DMS 273 (cell line): ENCODE data around the gene ITGAL.
"Not testable (repeated sequence)": the region's sequence is repeated elsewhere in the genome, so short reads cannot be mapped to it uniquely, and the experiment has no call there.

Experiments
- DNase-seq: peaks from one replicate; lab custom pipeline; 2025; ENCODE audit not compliant: unreplicated experiment; lab: John Stamatoyannopoulos, UW

Gene ITGAL

GRCh38 chr16:30472328-30472942 lies at the start of gene ITGAL:
Gene ITGAL, plus strand, starts transcription at chr16:30472742. Its CDS starts 96 bp downstream, at chr16:30472838.
- no peak for DNase-seq

GRCh38 chr16:30428055-30428454 lies 44.5 kb upstream of the ITGAL start:
- no peak for DNase-seq

GRCh38 chr16:30429418-30429677 lies 43.2 kb upstream of the ITGAL start:
- no peak for DNase-seq

GRCh38 chr16:30429678-30430427 lies 42.7 kb upstream of the ITGAL start, which contains the start of gene DCTPP1:
Gene DCTPP1, minus strand, starts transcription at chr16:30430030. Its CDS starts 50 bp downstream, at chr16:30429980.
- peak; percentile 100 for DNase-seq

GRCh38 chr16:30430428-30430970 lies 42.0 kb upstream of the ITGAL start:
- no peak for DNase-seq

- DNase-seq, result no peak
These were observed 37.7 kb upstream of the ITGAL start for GRCh38 chr16:30434852-30435251.

- no peak for DNase-seq
These were observed 35.0 kb upstream of the ITGAL start for GRCh38 chr16:30437511-30438046.

- no peak for DNase-seq
These were observed 33.7 kb upstream of the ITGAL start for GRCh38 chr16:30438835-30439234.

- no peak for DNase-seq
These were observed 32.7 kb upstream of the ITGAL start for GRCh38 chr16:30439720-30440348.

- DNase-seq, result no peak
These were observed 28.9 kb upstream of the ITGAL start for GRCh38 chr16:30443631-30444030.

GRCh38 chr16:30444231-30445148 lies 28.1 kb upstream of the ITGAL start:
- no peak for DNase-seq

- DNase-seq, result no peak
These were observed 27.5 kb upstream of the ITGAL start for GRCh38 chr16:30445149-30445407.

GRCh38 chr16:30445408-30446202 lies 26.9 kb upstream of the ITGAL start, which contains the start of gene SEPHS2:
Gene SEPHS2, minus strand, starts transcription at chr16:30445874. Its CDS starts 147 bp downstream, at chr16:30445727.
- DNase-seq, result peak; percentile 99

- DNase-seq, result no peak
These were observed 26.3 kb upstream of the ITGAL start for GRCh38 chr16:30446203-30446595.

GRCh38 chr16:30447512-30448226 lies 24.9 kb upstream of the ITGAL start:
- DNase-seq, result no peak

- DNase-seq, result no peak
These were observed 23.5 kb upstream of the ITGAL start for GRCh38 chr16:30449116-30449435.

GRCh38 chr16:30452709-30453580 lies 19.6 kb upstream of the ITGAL start:
- not testable (repeated sequence) for DNase-seq

GRCh38 chr16:30456302-30456701 lies 16.2 kb upstream of the ITGAL start:
- no peak for DNase-seq

- DNase-seq, result no peak
These were observed 15.3 kb upstream of the ITGAL start for GRCh38 chr16:30457256-30457655.
